AG08395 (cell line): ENCODE results near the gene CHST1.

Experiments
- DNase-seq: peaks from one replicate; pipeline ENCODE4 v3.0.0; 2012; ENCODE audit warnings: mixed read lengths, low spot score

CHST1 gene

DNA sequence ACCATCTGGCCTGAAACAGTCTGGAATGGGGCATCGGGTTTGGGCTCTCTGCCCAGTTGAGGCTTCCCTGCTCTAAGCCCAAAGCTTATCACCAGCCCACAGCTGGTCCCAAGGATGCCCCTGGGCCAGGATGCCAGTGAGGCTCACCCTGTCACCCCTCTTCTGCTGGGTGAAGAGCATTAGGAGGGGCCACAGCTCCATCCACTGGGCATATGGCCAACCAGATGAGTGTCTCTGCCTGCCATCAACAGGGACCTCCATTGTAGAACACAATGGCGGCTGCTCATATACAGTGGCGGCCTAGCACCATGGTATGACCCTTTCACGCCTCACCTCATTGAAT lies 5.6 kb downstream of the CHST1 start:
- DNase-seq: no peak

DNA sequence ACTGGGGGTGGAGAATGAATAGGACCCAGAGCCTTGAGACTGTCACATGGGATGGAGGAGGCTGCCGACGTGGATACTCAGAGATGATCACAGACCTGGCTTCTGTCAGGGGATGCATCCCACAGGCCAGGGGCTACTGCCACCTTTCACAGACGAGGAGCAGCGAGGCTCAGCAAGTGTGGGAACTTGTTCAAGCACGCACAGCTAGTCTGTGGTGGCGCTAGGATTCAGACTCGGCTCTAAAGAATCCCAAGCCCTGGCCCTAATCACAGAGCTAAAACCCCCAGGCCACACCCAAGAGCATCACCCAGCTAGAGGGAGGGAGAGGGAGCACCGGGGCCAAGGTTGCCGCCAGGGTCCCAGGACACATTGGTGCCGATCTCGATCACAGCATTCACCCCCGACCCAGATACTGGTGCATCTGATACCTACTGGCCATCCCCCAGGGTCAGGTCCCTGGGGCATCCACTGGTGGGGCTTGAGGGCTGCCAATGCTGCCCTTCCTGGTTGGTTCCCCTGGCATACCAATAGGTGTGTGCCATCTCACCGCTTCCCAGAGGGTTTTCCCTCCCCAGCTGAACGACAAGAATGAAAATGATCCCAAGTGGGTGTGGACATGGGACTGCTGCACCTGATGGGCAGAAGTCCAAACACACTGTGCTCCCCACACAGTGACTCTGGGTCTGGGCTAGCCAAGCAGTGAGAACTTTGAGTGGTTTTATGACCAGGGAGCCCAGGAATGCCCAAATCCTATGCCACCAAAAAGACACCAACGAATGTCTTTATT lies 6.2 kb downstream of the CHST1 start:
- DNase-seq: no peak

DNA sequence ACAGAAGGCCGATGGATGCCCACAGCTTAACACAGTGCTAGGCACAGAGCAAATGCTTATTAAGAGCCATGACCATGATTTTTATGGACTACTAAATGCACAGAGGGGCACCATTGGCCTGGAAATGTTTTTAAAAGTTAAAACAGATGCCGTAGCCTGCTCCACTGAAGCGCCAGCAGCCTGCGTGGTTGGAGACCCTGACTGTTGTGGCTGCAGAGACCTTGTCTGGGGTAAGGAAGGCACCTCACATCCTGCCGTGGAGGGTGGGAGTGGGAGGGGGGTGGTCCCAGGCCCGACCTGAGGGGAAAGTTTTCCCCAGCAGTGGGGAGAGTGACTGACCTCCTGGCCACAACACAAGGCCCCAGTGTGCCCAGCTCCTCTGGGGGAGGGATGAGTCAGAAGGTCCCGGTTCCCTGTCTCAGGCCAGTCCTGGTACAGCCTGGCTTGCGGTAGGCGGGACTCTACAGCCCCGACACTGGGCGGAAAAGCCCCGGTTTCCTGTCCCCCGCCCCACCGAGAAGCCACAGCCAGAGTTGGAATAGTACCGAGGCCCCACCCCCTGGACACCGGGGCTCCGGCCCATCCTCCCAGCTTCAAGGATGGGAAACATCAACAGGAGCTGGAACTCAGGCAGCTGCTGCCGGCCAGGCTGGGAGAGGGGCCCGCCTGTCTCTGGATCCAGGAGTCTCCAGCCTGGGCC lies 7.0 kb downstream of the CHST1 start:
- DNase-seq: peak; percentile 72

DNA sequence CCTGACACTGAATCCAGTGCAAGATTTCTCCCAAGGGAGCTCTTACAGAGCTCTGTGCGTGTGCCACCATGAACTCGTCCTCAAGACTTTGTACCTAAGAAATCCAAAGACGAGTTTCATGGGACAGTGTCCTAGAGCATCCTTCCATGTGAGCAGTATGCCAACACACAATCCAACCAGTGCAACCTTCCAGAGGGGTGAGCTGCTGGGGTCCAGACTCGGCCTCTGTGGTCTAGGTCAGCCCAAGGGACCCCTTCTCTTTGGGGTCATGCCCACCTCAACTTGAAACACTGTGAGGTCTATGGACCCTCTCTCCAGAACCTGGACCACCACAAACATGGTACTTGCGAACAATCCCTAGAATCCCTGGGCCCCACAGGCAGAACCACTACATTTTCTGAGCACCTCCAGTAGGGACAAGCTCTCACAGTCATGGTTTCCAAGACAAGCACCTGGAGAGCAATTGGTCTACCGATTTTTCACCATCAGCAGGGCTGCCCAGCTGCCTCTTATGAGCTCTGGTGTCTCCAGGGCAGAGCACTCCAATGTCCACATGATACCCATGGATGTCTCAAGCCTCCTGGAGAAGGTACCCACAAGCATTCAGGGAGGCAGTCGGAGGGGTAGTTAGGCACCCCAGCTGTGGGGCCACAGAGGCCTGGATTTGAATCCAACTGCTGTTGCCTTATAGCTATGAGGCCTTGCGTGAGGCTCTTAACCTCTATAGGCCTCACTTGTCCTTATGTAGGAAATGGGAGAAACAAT lies 7.7 kb downstream of the CHST1 start:
- no peak for DNase-seq

DNA sequence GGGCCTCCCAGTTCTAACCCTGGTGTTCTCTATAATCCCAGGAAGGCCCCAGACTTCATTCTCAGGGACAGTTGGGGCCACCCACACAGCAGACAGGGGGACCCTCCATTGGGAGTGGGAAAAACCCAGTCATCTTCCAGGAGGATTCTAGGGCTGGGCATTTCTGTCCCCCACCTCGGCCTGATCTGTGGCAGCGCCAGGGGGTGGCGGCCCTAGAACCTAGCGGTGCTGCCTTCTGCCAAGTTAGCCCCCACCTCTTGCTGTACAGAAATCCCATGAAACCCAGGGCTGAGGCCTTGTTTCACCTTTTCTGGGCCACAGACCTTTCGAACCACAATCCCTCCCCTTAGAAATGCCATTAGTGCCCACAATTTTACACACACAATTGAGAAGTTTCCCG lies 9.6 kb downstream of the CHST1 start:
- DNase-seq: no peak

DNA sequence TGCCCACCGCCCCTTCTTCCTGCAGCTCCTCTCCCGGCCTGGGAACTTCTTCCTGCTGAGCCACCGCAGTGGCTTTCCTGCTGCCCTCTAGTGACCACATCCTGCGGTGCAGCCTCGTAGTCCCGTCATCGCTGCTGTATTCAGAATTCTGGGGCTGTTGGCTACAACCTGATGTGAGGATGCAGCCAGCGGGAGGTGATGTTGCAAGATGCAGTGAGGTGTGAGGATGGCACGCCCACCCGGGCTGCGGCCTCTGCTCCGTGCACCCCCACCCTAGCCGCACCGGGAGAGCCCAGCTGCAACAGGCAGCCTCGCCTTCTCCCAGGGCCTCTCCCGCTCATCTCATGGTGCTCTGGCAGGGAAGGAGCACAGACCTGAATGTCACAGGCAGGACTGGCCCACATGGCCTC lies 10.1 kb downstream of the CHST1 start:
- peak; percentile 85 for DNase-seq

DNA sequence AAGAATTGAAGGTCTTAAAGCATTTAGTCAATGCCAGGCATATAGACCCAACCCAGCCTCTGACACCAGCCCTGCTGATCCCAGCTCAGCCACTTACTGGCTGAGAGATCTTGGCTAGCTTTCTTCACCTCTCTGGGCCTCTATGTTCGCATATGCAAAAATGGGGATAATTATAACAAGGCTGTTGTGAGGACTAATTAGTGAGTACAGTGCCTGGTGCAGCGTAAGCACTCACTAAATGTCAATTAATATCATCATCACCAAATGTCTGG lies 10.5 kb downstream of the CHST1 start:
- DNase-seq: no peak

DNA sequence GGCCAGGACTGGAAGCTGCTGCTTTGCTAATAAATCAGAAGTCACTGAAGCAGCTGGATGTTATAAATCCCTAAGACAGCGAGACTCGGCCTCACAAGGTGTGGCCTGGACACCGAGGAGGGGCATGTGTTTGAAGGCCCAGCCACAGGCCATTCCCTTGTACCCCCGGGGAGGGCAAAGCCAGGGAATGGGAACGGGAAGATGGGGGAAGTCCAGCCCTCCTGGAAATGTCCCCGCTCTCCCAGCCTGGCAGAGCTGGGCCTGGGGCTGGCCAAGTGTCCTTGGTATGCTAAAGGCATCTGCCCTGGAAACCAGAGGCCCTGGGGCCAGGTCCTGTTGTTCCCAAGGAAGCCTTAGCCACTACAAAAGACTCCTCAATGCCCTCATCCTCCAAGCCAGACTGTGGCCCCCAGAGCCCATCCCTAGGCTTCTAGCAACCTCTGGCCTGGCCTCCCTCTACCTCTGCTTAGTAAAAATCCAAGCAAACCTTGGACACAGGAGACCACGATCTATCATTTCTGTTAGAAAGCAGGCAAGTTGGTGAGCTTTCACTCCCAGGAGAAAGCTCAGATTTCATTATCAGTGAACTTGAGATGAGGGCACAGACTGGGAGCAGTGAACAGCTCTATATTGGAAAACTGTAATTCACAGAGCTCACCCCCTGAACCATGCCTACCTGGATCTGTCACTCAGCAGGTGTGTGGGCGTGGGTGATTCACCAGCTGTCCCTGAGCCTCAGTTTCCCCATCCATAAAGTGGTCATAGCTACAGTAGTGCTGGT lies 11.0 kb downstream of the CHST1 start:
- DNase-seq: no peak

DNA sequence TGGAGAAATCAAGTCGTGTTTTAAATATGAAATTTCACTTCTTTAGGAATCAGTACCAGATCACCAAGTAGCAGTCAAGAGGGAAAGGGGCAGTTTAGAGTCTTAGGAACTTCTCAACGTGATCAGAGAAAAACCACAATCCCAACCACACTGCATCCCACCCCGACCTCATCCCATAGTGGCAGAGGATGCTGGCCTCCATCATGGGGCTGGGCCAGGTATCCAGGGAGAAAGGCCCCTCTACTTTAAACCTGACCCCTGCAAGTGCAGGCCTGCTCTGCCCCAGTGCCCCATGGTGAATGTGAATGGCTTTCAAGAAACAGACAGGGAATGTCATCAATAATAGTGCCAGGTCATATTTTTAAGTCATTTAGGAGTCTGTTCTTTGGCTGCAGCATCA lies 12.1 kb downstream of the CHST1 start:
- DNase-seq: no peak

DNA sequence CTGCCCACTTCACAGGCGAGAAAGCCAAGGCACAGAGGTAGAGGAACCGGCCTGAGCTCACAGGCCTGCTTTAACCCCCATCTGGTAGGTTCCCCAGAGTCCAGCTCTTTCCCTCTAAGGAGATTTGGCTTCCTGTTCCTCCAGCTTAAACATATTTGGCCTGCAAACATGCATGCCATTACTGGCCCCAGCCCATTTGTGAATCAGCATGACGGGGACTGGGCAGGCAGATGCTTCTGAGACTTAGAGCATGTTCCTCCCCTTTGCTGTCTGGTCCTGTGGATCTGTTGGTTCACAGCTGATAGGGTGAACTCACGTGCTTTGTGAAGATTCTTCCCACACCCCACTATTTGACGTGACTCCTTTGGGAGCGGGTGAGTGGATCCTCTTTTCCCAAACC lies 12.6 kb downstream of the CHST1 start:
- peak; percentile 82 for DNase-seq

DNA sequence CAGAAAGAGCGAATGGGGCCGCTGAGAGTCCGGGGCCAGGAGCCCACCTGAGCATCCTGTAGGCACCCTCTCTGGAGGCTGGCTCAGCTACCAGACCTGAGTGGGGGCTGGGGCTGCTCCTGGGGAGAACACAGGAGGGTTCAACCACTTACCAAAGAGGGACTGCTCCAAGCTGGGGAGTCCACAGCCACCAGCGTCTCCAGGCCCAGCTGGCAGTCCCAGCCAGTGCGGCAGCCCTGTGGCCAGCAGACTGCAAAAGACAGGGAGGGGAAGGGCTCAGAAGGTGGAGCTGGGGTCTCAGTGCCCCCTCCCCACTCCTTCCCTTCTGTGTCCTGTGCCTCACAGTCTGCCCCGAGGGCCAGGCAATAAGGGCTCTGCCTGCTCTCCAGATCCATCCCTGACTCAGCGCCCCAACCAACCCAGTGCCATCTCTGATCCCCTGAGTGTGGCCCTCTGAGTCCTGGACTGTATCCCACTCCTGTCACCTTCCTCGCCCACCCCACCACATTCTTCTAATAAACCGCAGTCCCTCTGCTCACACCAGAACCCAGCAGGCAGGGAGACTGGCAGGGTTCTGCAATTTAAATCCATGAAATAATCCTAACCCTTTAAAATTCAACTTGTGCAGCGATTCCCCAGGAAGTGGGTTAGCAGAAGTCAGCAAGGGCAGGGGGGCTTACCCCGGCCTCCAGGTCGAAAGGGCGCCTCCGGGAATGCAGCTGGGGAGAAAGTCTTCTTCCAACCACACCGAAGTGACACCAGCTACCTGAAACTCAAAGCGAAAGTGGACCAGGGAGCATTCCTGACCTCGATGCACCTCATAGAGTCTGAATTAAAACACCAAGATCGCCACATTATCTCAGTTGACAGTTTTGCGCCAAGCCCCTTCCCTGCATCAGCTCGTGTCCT lies 13.3 kb downstream of the CHST1 start:
- no peak for DNase-seq

DNA sequence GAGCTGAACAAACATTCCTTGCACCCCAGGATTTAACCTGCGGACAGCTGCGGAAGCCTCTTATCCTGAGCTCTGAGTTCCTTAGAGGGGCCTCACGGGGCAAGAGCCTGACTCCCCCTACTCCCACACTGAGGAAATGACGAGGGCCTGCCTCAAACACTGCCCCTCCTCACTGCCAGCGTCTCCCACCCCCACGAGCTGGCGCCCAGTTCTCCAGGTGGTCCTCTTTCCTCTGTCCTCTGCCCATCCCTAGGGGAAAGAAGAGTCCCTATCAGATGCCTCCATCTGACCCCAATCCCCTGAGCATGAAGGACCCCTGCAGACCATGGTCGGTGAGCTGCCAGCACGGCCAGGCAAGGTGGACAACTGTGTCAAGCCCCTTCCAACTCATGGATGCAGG lies 14.3 kb downstream of the CHST1 start:
- no peak for DNase-seq

DNA sequence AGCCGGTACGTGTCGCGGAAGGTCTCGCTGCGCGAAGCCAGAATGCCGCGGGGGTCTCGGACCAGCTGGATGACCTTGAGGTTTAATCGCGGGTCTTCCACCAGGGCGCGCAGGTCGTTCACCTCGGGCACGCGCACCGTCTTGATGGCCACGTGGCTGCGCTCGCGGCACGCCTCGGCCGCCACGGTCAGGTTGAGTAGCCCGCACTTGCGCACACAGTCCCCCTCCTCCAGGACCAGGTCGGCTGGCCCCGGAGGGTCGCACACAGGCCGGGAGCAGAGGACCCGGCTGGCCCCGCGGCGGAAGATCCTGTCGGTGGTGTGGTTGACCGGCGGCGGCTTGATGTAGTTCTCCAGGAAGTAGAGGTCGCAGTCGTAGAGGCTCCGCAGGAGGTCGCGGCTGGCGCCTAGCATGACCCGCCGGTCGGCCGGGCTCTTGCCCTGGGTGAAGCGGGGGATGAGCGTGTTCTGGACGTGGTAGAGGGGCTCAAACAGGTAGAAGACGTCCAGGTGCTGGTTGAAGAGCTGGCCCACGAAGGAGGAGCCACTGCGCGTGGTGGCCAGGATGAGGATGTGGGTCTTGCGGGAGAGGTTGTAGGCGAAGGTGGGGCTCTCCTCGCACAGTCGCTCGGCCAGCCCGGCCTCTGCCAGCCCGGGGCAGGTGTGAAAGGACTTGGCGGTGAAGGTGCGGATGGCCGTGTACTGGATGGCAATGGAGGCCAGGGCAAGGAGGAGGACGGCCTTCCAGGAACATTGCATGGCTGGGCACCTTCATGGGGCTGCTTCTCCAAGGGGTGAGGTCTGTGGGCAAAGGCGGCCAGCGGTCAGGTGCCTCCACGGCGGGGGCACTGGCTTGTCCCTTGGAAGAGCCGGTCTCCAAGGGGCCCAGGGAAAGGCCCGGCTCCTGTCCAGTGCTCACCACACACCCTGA lies 15.0 kb downstream of the CHST1 start:
- DNase-seq: no peak

DNA sequence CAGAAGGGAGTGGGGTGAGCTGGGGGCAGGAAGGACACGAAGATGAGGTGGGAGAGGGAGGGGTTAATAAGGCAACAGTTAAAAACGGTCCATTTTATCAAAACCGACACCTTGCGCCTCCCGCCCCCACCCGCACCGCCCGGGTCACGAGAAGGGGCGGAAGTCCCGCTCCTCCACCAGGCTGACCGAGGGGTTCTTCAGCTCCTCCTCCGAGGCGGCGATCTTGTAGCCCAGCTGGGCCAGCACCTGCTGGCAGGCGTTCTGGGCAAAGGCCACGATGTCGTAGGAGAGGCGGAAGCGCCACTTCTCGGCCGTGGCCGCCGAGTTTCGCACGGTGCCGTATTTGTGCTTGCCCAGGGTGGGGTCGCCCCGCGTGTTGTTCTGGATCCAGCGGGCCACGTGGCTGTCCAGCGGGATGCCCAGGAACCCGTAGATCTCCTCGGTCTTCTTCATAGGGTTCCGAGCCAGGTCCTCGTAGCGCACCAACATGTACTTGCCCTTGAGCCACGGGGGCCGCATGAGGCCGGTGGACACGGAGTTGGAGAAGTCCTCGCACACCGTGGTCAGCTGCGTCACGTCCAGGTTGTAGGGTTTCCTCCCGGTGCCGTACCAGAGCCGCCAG lies 15.8 kb downstream of the CHST1 start:
- DNase-seq: no peak

DNA sequence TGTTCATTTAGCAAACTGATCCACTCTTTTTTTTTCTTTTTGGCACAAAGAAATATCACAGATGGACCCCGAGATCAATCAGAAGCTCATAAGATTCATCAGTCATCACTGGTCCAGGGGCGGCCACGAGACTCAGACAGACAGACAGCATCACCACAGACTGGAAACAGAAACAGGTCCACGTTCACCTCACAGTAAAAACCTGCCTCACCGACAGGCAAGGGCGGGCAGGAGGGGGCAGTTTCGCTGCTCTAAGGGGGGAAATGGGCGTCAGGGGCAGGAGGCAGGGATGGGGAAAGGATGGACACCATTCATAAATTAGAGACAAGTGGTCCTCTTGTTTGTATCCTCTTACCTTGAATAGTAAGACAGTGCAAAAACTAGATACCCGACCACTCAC lies 16.5 kb downstream of the CHST1 start:
- no peak for DNase-seq

DNA sequence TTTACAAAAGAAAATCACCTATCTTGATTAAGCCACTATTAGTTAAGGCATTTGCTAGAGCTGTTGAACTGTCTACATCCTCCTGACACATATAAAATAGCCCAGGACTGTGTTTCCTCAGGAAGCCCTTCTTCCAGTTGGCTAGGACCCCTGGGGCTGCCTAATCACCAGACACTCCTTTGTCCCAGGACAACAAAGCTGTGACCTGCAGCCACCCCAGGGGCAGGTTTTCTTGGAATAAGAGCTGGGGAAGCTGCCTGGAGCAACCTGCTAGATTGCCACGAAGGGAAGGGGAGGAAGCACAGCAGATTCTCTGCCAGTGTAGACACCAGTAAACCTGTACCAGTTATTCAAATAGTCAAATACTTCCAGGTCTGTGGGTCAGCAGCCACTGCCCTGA lies 17.6 kb downstream of the CHST1 start:
- DNase-seq: no peak

DNA sequence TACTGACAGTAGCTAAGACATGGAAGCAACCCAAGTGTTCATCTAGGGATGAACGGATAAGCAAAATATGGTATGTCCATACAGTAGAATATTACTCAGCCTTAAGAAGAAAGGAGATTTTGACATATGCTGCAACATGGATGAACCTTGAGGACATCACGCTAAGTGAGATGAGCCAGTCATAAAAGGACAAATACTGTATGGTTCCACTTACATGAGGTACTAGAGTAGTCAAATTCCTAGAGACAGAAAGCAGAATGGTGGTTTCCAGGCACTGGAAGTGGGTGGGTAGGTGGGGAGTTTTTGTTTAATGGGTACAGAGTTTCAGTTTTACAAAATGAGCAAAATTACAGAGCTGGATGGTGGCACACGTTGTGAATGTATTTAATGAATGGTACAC lies 18.1 kb downstream of the CHST1 start:
- no peak for DNase-seq

DNA sequence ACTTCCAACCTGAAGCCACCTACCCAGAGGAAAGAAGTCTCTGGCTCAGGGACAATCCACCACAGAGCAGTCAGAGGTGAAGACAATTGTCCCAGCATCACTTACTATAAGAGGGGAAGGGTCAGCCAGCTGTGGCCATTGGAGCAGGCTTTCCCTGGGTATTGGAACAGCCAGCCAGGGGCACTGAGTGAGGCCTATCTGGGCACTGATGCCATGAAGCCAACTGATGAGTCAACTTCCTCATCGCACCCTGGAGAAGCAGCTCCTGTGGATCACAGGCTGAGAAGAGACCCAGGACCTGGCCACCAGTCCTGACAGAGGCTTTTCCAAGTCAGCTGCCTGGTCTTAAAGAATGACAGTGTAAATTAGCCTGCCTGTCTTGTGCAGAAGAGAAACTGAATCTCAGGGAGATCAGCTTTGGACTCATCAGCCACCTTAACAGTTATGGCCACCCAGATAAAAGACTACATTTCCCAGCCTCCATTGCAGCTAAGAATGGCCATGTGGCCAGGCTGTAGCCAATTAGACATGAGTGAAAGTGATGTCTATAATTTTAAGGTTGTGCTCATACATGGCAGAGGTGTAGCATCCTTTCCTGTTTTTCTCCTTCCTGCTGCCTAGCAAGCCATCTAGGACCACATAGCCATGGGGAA lies 19.0 kb downstream of the CHST1 start:
- peak; percentile 47 for DNase-seq
